GM19438 (cell line): ENCODE data around the gene CPB2.

Experiments used
- ATAC-seq: cut with Tn5 transposase; IDR thresholded peaks from one replicate; pipeline ENCODE4 v1.9.1; 2021; ENCODE audit warnings: low read depth; ENCODE audit not compliant: unreplicated experiment

Gene CPB2

DNA sequence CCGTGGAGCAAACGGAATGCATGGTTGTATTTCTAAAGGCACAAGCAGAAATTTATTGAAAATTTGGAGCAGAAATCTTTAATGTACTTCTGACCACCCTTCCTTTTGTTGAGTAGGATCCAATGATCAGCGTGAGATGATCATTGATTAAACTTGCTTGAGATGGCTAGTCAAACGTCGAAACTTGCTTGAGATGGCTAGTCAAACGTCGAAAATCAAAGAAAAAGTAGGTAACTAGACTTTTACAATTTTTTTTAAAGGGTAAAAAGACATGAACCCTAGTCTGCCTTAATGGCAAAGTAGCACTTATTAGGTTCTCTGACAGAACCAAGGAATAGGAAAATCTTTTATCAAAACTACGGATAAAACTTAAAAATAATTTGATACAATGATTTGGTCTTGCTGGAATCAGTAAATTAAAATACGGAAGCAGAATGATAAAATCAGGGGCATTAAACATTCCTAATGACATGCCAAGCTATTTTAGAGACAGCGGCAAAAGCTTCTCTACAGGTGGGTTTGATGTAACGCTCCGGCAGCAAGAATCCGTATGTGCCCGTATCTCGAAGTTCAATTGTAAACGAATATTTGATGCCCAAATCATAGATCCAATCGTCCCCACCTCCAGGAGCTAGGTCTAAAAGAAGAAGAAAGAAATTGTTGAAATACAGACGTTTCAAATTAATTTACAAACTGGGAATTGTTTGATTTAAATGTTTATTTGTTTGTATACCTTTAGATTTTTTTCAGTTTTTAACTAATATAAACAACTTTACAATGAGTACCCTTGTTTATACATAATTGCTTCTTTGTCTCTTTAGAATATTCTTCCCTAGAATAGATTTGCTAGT lies 51.4 kb downstream of the CPB2 start:
- no peak for ATAC-seq

- peak; percentile 99 for ATAC-seq
These were observed 52.3 kb downstream of the CPB2 start, which contains the start of gene ZC3H13 for GRCh38 chr13:46052319-46053161. ZC3H13 (minus strand) TSS chr13:46052746; CDS start chr13:46045507, 7,239 bp downstream.

DNA sequence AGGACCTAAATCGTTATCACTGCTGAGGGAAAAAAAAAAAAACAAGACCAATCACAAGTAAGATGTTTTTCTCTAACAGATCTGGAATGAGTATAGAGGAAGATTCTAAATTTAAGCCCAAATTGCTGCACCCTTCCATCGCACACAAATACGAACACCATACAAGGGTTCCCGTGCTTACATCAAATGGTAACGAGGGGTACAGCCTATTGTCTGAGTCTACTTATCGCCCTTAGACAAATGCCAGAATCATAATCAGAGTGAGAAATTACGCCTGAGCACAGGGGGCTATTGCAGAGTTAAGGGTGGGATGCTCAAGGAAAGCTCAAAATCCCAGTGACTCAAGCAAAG lies 52.9 kb downstream of the CPB2 start:
- ATAC-seq, result no peak

- ATAC-seq, result no peak
These were observed 54.1 kb downstream of the CPB2 start for GRCh38 chr13:46050771-46051170.

DNA sequence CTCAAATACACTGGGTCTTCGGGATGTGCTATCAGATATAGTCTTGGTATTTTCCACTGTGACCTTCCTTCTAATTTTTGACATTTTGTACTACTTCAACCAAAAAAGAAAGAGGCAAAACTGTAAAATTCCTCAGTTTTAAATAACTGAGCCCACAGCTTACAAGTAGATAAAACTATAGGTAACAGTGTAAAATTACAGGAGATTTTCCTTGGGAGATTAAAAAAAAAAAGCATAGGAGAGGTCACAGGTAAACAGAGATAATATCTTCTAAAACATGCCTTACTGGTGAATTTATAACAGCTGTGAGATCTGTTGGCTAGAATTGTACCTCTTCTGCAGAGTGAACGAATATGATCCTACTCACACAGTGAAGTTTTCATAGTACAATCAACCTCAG lies 59.4 kb downstream of the CPB2 start:
- ATAC-seq, result no peak

- no peak for ATAC-seq
These were observed 61.2 kb downstream of the CPB2 start for GRCh38 chr13:46043647-46044046.

- no peak for ATAC-seq
These were observed 63.4 kb downstream of the CPB2 start for GRCh38 chr13:46041419-46041839.

- no peak for ATAC-seq
These were observed 64.1 kb downstream of the CPB2 start for GRCh38 chr13:46040763-46041162.

- no peak for ATAC-seq
These were observed 65.2 kb downstream of the CPB2 start for GRCh38 chr13:46039411-46040182.

DNA sequence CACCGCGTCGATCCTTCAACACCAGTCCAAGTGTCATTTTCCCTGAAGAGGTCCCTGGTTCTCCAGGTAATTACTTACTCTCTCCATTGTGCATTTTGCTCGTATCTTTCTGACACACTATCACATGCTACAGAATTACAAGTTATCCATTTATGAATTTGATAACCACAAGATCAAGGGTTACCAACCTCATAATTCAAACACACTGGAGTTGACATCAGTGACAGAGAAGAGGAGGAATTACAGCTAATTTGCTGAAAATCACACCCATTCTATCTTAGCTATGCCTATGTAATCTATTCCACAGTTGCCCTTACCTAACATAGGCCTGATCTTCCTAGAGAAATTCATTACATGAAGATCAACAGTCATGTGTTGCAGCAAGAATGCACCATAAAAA lies 66.5 kb downstream of the CPB2 start:
- ATAC-seq, result no peak

DNA sequence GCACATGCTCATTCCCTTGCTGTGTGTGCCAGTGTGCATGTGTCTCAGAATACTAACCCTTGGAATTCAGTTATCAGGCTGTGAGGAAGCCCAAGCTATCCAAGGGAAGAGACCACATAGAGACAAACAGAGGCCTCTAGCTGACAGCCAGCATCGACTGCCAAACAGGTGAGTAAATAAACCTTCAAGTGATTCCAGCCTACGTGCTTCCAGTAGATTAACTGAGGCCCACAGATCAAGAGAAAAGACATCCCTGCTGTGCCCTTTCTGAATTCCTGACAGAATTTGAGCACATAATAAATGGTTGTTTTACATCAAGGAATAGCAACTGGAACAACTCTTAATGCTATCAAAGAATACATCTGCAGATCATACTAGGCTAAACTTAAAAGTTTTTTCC lies 69.8 kb downstream of the CPB2 start:
- ATAC-seq, result no peak

DNA sequence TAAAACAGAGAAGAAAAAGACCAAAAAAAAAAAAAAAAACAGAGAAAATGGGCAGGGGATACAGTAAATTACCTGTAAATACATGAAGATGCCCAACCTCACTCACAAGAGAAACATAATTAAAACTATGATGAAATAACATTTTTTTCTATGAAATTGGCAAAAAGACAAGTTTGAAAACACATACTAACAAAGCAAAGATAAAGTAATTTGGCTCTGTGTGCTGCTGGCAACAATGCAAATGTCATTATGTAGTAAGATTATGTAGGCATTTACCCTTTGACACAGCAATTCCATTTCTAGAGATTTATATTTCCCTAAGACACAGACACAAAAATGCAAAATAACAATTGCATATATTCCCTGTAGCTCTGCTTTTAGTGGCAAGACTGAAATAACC lies 72.5 kb downstream of the CPB2 start:
- no peak for ATAC-seq

DNA sequence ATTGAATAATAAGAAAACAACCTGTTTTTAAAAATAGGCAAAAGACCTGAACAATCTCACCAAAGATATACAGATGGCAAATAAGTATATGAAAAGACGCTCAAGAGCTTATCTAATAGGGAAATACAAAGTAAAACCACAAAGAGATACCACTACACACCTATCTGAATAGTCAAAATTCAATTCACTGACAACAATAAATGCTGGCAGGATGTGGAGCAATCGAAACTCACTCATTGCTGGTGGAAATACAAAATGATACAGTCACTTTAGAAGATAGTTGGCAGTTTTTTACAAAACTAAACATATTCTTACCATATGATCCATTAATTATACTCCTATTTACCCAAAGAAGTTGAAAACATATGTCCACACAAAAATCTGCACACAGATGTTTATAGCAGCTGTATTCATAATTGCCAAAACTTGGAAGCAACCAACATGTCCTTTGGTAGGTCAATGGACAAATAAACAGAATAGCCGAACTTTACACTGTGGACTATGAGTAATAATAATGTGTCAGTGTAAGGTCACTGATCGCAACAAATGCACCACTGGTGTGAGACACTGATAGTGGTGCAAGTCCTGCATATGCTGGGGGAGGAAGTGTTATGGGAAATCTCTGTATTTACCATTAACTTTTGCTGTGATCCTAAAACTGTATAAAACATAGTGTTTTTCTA lies 73.1 kb downstream of the CPB2 start:
- no peak for ATAC-seq

- no peak for ATAC-seq
These were observed 79.7 kb downstream of the CPB2 start for GRCh38 chr13:46025157-46025556.

DNA sequence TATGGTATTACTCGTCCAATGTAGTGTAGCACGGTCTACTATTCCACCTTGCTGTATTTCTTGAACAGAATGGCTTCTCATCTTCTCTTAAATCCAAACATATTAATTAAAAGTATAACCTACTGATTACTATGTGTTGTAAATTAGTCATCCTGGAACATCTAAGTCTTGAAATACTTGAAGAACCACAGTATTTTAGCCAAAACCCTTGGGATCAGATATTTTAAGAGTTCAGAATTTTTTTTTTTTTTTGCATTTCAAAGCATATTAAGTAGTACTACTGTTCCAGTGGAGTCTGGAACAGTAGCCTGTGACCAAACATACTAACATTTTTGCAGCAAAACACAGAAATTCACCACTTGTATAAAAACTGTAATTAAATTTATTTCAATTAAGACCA lies 82.4 kb downstream of the CPB2 start:
- no peak for ATAC-seq

DNA sequence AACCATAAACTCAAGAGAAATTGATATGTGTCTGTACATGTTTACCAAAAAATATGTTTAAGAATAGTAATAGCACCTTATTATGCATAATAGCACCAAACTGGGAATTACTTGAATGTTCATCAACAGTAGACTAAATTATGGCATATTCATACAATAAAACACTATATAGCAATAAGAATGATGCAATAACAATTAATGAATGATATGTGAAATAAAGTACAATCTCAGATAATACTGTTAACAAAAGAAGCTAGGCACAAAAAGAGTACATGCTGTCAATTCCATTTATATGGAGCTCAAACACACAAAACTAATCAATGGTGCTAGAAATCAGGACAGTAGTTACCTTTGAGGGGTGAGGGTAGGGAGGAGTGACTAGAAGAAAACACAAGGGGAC lies 88.6 kb downstream of the CPB2 start:
- no peak for ATAC-seq

DNA sequence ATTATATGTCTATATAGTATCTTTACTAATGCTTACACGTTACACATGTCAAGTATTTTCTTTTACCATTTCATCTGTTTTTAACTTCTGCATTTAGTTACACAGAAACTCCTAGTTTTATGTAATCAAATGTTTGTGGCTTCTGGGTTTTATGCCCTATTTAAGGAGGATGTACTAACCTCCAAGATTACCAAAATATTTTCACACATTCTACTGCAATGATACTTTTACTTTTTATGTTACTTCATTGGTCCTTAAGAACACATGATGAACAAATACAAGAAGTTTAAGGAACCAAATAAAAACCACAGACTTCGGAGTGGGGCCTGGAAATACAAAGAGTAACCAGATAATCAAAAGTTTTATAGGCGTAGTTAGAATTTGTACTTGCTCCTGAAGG lies 89.5 kb downstream of the CPB2 start:
- no peak for ATAC-seq

DNA sequence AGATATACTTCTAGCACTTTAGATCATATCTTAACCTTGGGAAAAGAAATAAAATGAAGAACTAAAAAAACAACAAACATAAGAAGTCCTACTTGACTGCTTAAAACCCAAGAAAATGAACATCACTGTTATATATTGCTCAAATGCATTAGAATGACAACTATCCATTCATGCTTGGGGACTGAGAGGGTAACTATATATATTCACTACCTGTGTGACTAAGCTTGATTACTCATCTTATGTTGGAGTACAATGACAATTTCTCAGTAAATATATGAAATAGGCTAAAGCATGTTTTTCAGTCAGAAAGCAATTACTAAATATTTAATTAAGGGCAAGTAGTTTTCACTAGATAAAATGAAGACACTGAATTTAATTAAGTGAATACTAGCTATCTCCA lies 92.4 kb downstream of the CPB2 start:
- no peak for ATAC-seq

DNA sequence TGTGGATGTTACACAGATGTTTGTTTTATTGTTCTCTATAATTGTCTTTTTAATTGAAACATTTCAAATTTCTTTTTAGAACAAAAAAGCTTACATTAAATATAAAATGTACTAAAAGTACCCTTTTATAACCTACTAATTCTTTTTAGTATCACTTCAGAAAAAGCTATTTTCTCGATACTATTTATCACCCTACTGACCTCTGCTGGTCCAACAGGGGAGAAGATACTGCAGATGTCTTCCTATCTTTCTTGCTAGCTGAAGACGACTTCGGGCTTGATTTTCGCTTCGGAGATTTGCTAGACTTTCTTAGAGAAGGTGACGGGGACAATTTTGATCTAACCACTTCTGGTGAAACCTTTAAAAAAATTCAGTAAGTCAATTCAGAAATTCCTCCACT lies 94.7 kb downstream of the CPB2 start:
- ATAC-seq, result no peak

- no peak for ATAC-seq
These were observed 96.2 kb downstream of the CPB2 start for GRCh38 chr13:46008631-46009030.
